HL-60 (cell line): Measurements from ENCODE around the gene ARL4A.

Source experiments
- DNase-seq, 2 experiments: peaks; one replicate each; pipeline ENCODE4 v3.0.0-alpha.2; 2010 to 2020; ENCODE audit warnings: low read depth in 1 of 2, low spot score in 1 of 2
- H3K27ac ChIP-seq: fragments of 250-450 bp; sonication (Bioruptor Pico); replicated peaks from 2 replicates; pipeline ENCODE4 v1.5.1; 2020; ENCODE audit warnings: mild to moderate bottlenecking, moderate library complexity
- H3K27me3 ChIP-seq: fragments of 250-450 bp; sonication (Bioruptor Pico); 2 replicates; pipeline ENCODE4 v1.5.1; 2021; ENCODE audit warnings: mild to moderate bottlenecking, moderate library complexity; ENCODE audit not compliant: insufficient read depth, poor library complexity, severe bottlenecking
- H3K4me3 ChIP-seq: replicated peaks from 2 replicates; pipeline ENCODE4 v1.5.1; 2011; ENCODE audit warnings: mild to moderate bottlenecking, control low read depth, low read length; ENCODE audit not compliant: insufficient read depth
- GABPA ChIP-seq: IDR thresholded peaks from 2 replicates; pipeline ENCODE4 v1.6.1; 2012; ENCODE audit warnings: low read depth
- POLR2AphosphoS5 ChIP-seq: IDR thresholded peaks from 2 replicates; pipeline ENCODE4 v1.6.1; 2012; ENCODE audit warnings: low read depth
- SPI1 ChIP-seq: IDR thresholded peaks from 2 replicates; pipeline ENCODE4 v1.6.1; 2012; ENCODE audit warnings: low read depth, mild to moderate bottlenecking, borderline replicate concordance
- TF ChIP-seq, protein P1 (sequence below): IDR thresholded peaks from one replicate; pipeline ENCODE4 v1.5.1; 2011; ENCODE audit warnings: low read length, control low read depth, inconsistent platforms; ENCODE audit not compliant: insufficient read depth
- TF ChIP-seq, protein P2 (sequence below): IDR thresholded peaks from 2 replicates; pipeline ENCODE4 v1.6.1; 2012; ENCODE audit warnings: low read depth; ENCODE audit not compliant: insufficient replicate concordance

The ARL4A gene

DNA sequence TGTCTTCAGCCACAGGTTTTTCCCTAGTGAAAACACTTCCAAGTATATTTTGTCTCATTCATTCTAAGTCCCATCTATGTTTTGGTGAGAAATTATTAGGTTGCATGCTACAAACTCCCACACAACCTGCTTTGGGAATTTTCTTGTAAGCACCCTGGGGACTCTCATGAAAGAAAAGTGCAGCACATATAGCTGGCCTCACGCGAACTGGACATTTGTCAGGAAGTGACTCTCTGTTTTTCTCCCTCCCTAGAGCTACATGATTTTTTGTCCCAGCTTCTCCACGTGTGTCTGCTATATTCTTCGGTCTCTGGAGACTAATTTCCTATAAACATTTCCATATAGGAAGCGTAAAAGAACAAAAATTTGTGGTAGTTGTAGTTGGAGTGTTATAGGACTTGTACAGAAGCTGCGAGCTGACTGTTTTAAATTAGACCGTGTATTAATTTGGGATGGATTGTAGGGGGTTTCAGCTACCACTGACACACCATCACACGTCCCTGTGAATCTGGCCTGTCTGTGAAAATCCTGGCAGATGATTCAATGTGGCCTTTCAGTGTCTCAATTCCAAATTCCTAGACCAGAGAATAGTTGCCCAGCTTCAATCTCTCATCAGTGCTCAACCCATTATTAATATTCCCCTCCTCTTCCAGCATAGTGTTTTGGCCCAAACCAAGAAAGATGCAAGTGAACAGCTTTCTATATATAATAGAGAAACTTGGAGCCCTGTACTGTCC, 40.2 kb downstream of the ARL4A start:
- Histone ChIP-seq H3K27me3 (no peaks in the 10 kb centered on the region), H3K27ac (no peak overlapping the region), H3K4me3 (no peak overlapping the region)
- DNase-seq = no peak
- TF ChIP-seq GABPA (no peak), POLR2AphosphoS5 (no peak), SPI1 (no peak)
- TF ChIP-seq, protein P1, sequence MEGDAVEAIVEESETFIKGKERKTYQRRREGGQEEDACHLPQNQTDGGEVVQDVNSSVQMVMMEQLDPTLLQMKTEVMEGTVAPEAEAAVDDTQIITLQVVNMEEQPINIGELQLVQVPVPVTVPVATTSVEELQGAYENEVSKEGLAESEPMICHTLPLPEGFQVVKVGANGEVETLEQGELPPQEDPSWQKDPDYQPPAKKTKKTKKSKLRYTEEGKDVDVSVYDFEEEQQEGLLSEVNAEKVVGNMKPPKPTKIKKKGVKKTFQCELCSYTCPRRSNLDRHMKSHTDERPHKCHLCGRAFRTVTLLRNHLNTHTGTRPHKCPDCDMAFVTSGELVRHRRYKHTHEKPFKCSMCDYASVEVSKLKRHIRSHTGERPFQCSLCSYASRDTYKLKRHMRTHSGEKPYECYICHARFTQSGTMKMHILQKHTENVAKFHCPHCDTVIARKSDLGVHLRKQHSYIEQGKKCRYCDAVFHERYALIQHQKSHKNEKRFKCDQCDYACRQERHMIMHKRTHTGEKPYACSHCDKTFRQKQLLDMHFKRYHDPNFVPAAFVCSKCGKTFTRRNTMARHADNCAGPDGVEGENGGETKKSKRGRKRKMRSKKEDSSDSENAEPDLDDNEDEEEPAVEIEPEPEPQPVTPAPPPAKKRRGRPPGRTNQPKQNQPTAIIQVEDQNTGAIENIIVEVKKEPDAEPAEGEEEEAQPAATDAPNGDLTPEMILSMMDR = no peak
- TF ChIP-seq, protein P2, sequence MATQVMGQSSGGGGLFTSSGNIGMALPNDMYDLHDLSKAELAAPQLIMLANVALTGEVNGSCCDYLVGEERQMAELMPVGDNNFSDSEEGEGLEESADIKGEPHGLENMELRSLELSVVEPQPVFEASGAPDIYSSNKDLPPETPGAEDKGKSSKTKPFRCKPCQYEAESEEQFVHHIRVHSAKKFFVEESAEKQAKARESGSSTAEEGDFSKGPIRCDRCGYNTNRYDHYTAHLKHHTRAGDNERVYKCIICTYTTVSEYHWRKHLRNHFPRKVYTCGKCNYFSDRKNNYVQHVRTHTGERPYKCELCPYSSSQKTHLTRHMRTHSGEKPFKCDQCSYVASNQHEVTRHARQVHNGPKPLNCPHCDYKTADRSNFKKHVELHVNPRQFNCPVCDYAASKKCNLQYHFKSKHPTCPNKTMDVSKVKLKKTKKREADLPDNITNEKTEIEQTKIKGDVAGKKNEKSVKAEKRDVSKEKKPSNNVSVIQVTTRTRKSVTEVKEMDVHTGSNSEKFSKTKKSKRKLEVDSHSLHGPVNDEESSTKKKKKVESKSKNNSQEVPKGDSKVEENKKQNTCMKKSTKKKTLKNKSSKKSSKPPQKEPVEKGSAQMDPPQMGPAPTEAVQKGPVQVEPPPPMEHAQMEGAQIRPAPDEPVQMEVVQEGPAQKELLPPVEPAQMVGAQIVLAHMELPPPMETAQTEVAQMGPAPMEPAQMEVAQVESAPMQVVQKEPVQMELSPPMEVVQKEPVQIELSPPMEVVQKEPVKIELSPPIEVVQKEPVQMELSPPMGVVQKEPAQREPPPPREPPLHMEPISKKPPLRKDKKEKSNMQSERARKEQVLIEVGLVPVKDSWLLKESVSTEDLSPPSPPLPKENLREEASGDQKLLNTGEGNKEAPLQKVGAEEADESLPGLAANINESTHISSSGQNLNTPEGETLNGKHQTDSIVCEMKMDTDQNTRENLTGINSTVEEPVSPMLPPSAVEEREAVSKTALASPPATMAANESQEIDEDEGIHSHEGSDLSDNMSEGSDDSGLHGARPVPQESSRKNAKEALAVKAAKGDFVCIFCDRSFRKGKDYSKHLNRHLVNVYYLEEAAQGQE = no peak

DNA sequence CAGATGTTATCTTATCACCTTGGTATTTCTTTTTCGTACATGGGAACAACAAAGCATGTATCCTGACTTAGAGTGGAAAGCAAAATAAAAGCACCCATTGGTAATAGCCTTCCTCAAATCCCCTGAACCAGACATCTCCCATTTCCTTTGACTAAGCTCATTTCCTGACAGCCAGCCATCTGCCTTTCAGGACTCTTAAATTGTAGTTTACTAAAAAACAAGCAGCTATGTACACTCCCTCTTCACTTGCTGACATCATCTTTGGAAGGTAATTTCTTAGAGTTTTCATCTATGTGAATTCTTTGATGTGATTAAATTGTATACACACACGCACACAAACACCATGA, 40.7 kb downstream of the ARL4A start:
- DNase-seq = no peak
- no peak overlapping the region for H3K4me3 ChIP-seq
- TF ChIP-seq SPI1 = no peak
- TF ChIP-seq, protein P2 = no peak
- no peak for TF ChIP-seq POLR2AphosphoS5
- no peak for TF ChIP-seq GABPA
- TF ChIP-seq, protein P1 = no peak
- H3K27ac ChIP-seq = no peak overlapping the region
- no peaks in the 10 kb centered on the region for H3K27me3 ChIP-seq

DNA sequence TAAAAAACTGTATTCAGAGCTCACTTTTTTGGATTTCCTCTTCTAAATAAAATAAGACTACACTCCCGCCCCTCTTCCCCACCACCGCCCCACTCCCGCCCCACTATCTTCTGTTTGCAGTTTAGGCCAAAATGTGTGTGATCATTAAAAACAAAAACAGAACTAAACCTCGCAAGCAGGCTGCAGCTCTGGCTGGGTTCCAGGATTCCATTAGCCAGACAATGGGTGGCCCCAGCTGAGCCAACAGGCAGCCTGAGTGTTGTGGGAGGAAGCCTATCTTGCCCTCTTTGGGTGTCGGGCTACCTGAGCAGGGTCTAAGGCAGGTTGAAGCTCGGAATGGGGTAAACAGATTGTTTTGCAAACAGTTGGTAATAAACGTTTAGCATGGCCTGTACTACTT, 41.7 kb downstream of the ARL4A start:
- H3K4me3 ChIP-seq = no peak overlapping the region
- no peaks in the 10 kb centered on the region for H3K27me3 ChIP-seq
- TF ChIP-seq GABPA (no peak), SPI1 (peak; percentile 9; the same call in 1 of the 2 replicates), POLR2AphosphoS5 (no peak)
- TF ChIP-seq, protein P1 = no peak
- TF ChIP-seq, protein P2 = no peak
- H3K27ac ChIP-seq = no peak overlapping the region
- DNase-seq = peak; percentile 5 to 73
